Right lobe of liver (tissue), 6 donors: ENCODE results near the gene CENPQ. TPM values are rescaled to one million over a fixed set of nuclear protein-coding genes. Genes with fewer than 3 reads are reported as not detected.
A peak's percentile ranks its signal among the peaks of the same experiment; 100 is the strongest.

Source experiments
- ATAC-seq, 4 donors: fragments of 200-7000 bp; cut with Tn5 transposase; one replicate each; pipeline ENCODE4 v1.9.1; 2020; ENCODE audit warnings: mild to moderate bottlenecking in 4 of 4, moderate library complexity in 4 of 4
- DNase-seq, 3 donors: peaks; one replicate each; pipeline ENCODE4 v3.0.0-alpha.2; 2020
- H3K27ac ChIP-seq, 3 donors: fragments of 200-600 bp; one replicate each; pipeline ENCODE4 v1.8.0; 2022
- H3K27me3 ChIP-seq, 2 donors: fragments of 200-600 bp; one replicate each; pipeline ENCODE4 v1.8.0; 2022
- H3K36me3 ChIP-seq, 4 donors: fragments of 200-600 bp; sonication (generic) in 1 of 4; one replicate each; pipeline versions ENCODE4 v1.5.1 to v1.8.0; 2017 to 2022; ENCODE audit warnings: control low read depth in 1 of 4
- H3K4me1 ChIP-seq, 4 donors: fragments of 200-600 bp; sonication (generic) in 1 of 4; one replicate each; pipeline versions ENCODE4 v1.5.1 to v1.8.0; 2017 to 2022; ENCODE audit warnings: control low read depth in 1 of 4
- H3K4me3 ChIP-seq, 3 donors: fragments of 200-600 bp; one replicate each; pipeline ENCODE4 v1.8.0; 2022
- H3K9me3 ChIP-seq, 4 donors: fragments of 200-600 bp; sonication (generic) in 1 of 4; one replicate each; pipeline versions ENCODE4 v1.5.1 to v1.8.0; 2017 to 2022; ENCODE audit warnings: control low read depth in 1 of 4
- POLR2A ChIP-seq: fragments of 450-650 bp; IDR thresholded peaks from one replicate; pipeline ENCODE4 v1.6.1; 2017; ENCODE audit warnings: antibody characterized with exemption, mild to moderate bottlenecking
- WGBS: methylation state at CpG from one replicate; pipeline ENCODE4 v1.1.6; 2018; ENCODE audit warnings: low coverage, low lambda C conversion rate; ENCODE audit not compliant: insufficient coverage; ENCODE audit errors: missing lambda C conversion rate; 5-methylcytosine and 5-hydroxymethylcytosine counted together
- intact Hi-C, 2 donors: fragments of 100-400 bp; cut with DNase I; formaldehyde crosslinking; loops; one replicate each; pipeline versions ENCODE4 v1.11.2 to v1.14.1; 2022
- total RNA-seq, 6 experiments: library from RNA; depleted of rRNA in 2 of 6; stranded (reverse); fragments of >200 nt in 2 of 6; fragmentation: NEBNext Ultra II Directional in 3 of 6; extraction: Animal tissue kit (Norgen Biotek cat#: 25700) in 3 of 6; gene quantifications; one replicate each; pipeline versions ENCODE4 v1.1.0 to v1.2.4, GENCODE V29; 2016 to 2023
- TF ChIP-seq, protein P1 (sequence below), 4 donors: fragments of 200-600 bp in 3 of 4; fragments of 450-650 bp in 1 of 4; IDR thresholded peaks; one replicate each; pipeline versions ENCODE4 v1.5.1 to v1.8.0; 2016 to 2022; ENCODE audit warnings: antibody characterized with exemption in 4 of 4, mild to moderate bottlenecking in 2 of 4
- donor health status: DM: no; HTN: yes; CAD: no.
- donor health status: DM: no; HTN: no; CAD: no.
- donor health status: DM: no; HTN: no; CAD: no.
- donor health status: DM: no; HTN: yes; CAD: no.
- donor health status: DM: no; HTN: yes; CAD: no.

Gene CENPQ
- total RNA-seq, 6 experiments from 2014 or later = 0.49 to 3.6 (median 1.1) TPM

GRCh38 chr6:49506569-49507111 is 43.5 kb downstream of the CENPQ start:
- Histone ChIP-seq H3K4me1 (peaks cover 0 to 20% (median 8%) of the 10 kb centered on the region in 4 donors), H3K4me3 (peak overlapping the region in 1 of 3 donors; percentile 7), H3K27ac (peak overlapping the region in 2 of 3 donors; percentile 36 to 59), H3K27me3 (no peaks in the 10 kb centered on the region), H3K36me3 (no peaks in the 10 kb centered on the region), H3K9me3 (no peaks in the 10 kb centered on the region)
- intact Hi-C loops = no loop called here
- whole genome bisulfite sequencing = 33% methylated on average over 5 of the region's 5 CpGs
- DNase-seq (no peak), ATAC-seq (peak; percentile 30 to 86 (median 68))
- TF ChIP-seq, protein P1, sequence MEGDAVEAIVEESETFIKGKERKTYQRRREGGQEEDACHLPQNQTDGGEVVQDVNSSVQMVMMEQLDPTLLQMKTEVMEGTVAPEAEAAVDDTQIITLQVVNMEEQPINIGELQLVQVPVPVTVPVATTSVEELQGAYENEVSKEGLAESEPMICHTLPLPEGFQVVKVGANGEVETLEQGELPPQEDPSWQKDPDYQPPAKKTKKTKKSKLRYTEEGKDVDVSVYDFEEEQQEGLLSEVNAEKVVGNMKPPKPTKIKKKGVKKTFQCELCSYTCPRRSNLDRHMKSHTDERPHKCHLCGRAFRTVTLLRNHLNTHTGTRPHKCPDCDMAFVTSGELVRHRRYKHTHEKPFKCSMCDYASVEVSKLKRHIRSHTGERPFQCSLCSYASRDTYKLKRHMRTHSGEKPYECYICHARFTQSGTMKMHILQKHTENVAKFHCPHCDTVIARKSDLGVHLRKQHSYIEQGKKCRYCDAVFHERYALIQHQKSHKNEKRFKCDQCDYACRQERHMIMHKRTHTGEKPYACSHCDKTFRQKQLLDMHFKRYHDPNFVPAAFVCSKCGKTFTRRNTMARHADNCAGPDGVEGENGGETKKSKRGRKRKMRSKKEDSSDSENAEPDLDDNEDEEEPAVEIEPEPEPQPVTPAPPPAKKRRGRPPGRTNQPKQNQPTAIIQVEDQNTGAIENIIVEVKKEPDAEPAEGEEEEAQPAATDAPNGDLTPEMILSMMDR (IDR thresholded peaks at IDR 0.05) = no peak
- no peak for TF ChIP-seq POLR2A

- no peak overlapping the region for H3K4me3 ChIP-seq
- no peak for TF ChIP-seq POLR2A
- TF ChIP-seq, protein P1 (IDR thresholded peaks at IDR 0.05) = no peak
- H3K27ac ChIP-seq = no peak overlapping the region
- DNase-seq = no peak
- no peaks in the 10 kb centered on the region for H3K9me3 ChIP-seq
- no peaks in the 10 kb centered on the region for H3K36me3 ChIP-seq
- intact Hi-C loops = no loop called here
- ATAC-seq = no peak
- no peaks in the 10 kb centered on the region for H3K27me3 ChIP-seq
- 62% methylated on average over 3 of the region's 3 CpGs for WGBS
- peaks cover 0 to 35% (median 15%) of the 10 kb centered on the region in 4 donors for H3K4me1 ChIP-seq
Measured at GRCh38 chr6:49509342-49509741, 46.2 kb downstream of the CENPQ start.

DNA sequence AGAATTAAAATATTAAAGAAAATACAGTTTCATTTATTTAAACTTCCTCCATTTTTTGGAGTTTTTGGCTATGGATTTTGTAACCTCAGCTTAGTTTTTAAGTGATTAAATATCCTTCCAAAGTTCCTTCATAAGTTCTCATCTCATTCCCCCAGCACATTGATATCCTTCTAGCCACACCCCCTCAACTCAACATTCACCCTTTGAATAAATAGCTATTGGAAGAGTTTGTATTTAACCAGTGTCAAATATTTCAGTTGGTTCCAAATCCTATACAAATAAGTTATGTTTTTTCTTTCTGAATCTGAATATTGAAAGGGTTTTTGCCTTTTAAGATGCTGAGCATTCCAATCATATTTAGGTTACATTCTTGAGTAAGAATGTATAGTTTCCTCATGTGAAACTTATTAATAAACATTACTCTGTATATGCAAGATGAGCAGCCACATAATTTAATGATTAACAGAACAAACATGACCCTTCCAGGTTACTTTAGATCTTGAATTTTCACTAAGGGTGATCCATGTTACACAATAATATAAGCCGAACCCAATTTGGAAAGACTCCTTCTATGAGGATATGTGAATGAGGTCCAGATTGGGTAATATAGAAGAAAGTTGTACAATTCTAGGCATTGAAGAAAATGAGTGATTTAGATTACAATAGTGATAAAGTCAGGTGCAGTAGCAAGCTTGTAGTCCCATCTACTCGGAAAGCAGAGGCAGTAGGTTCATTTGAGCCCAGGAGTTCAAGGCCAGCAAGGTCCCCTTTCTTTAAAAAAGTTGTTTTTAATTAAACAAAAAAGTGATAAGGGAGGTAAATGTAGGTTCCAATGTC is 50.2 kb downstream of the CENPQ start:
- TF ChIP-seq, protein P1 (IDR thresholded peaks at IDR 0.05) = no peak
- TF ChIP-seq POLR2A = no peak
- no peaks in the 10 kb centered on the region for H3K9me3 ChIP-seq
- ATAC-seq (peak; percentile 77 to 91 (median 80)), DNase-seq (peak in 1 of 3 donors; percentile 60)
- H3K27me3 ChIP-seq = no peaks in the 10 kb centered on the region
- no peaks in the 10 kb centered on the region for H3K36me3 ChIP-seq
- peak overlapping the region in 1 of 3 donors; percentile 4 for H3K4me3 ChIP-seq
- WGBS = 12% methylated on average over 2 of the region's 2 CpGs
- peak overlapping the region in 2 of 3 donors; percentile 57 to 81 for H3K27ac ChIP-seq
- intact Hi-C loops = no loop called here
- peaks cover 0 to 32% (median 12%) of the 10 kb centered on the region in 4 donors for H3K4me1 ChIP-seq

DNA sequence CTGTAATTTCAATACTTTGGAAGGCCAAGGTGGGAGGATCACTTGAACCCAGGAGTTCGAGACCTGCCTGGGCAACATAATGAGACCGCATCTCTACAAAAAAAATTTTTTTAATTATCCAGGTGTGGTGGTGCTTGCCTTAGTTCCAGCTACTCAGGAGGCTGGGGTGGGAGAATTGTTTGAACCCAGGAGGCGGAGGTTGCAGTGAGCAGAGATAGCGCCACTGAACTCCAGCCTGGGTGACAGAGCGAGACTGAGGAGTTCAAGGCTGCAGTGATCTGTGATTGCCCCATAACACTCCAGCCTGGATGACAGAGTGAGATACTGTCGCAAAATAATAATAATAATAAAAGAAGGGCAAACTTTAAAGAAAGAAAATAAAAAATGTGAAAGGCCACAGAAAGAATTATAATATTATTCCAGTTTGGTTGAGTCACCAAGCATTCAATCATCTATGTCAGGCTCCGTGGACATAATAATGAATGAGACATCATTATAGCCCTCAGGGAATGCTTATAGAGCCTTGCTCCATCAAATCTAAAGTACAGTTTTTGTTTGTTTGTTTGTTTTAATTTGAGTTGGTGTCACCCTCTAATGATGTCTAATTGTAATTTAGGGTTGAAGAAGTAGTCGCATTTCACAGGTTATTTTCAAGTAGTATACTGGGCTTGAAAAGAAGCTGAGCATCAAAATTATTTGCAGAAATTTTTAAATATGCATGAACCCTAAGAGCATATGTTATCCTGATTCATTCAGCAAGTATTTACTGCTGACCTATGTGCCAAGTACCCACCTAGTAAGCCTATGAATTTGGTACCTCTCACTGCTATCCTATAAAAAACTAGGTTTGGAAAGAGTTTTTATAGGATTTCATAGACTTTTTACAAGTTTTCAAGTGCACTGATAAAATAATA is 51.7 kb downstream of the CENPQ start:
- H3K36me3 ChIP-seq = no peaks in the 10 kb centered on the region
- ATAC-seq = peak; percentile 30 to 64 (median 54)
- no peak for DNase-seq
- H3K27ac ChIP-seq = peak overlapping the region in 2 of 3 donors; percentile 57 to 81
- intact Hi-C loops = no loop called here
- TF ChIP-seq, protein P1 (IDR thresholded peaks at IDR 0.05) = no peak
- TF ChIP-seq POLR2A = no peak
- WGBS = 32% methylated on average over 8 of the region's 8 CpGs
- H3K4me1 ChIP-seq = peaks cover 0 to 26% (median 8%) of the 10 kb centered on the region in 4 donors
- no peak overlapping the region for H3K4me3 ChIP-seq
- H3K27me3 ChIP-seq = no peaks in the 10 kb centered on the region
- H3K9me3 ChIP-seq = no peaks in the 10 kb centered on the region
